HEK293 (cell line): ENCODE data around the gene SFT2D2.

Experiments
- CTCF ChIA-PET: fragments of 350-600 bp; formaldehyde crosslinking; extraction: SDS; loops from one replicate; lab custom pipeline; 2021; ENCODE audit warnings: antibody characterized with exemption; lab: Yijun Ruan, JAX
- POLR2A ChIA-PET: fragments of 300-600 bp; formaldehyde crosslinking; extraction: SDS; loops from one replicate; lab custom pipeline; 2020; ENCODE audit warnings: antibody characterized with exemption, inconsistent platforms; lab: Yijun Ruan, JAX
- H3K27ac ChIP-seq: fragments of 200-500 bp; sonication (Bioruptor generic); 2 replicates; pipeline ENCODE4 v1.5.1; 2014; ENCODE audit warnings: low read depth, low read length, control low read depth, inconsistent platforms; ENCODE audit errors: extremely low read depth
- H3K36me3 ChIP-seq, 2 experiments: fragments of 200-500 bp in 1 of 2; sonication (Bioruptor generic) in 1 of 2; 1 replicate in 1 of 2; 2 replicates in 1 of 2; pipeline ENCODE4 v1.5.1; 2014 to 2017; ENCODE audit warnings: inconsistent platforms in 2 of 2, low read length in 2 of 2; ENCODE audit not compliant: control insufficient read depth in 2 of 2, insufficient read depth in 1 of 2
- H3K4me1 ChIP-seq: fragments of 200-500 bp; sonication (Bioruptor generic); 2 replicates; pipeline ENCODE4 v1.5.1; 2014; ENCODE audit warnings: mild to moderate bottlenecking, low read length, inconsistent platforms; ENCODE audit not compliant: control insufficient read depth, insufficient read depth
- H3K4me3 ChIP-seq: 2 replicates; pipeline ENCODE4 v1.5.1; 2011; ENCODE audit warnings: low read depth, mild to moderate bottlenecking, control low read depth, low read length, moderate library complexity
- H3K9me3 ChIP-seq: fragments of 200-500 bp; sonication (Bioruptor generic); 2 replicates; pipeline ENCODE4 v1.5.1; 2014; ENCODE audit warnings: low read depth, low read length, inconsistent platforms; ENCODE audit not compliant: control insufficient read depth, insufficient read depth
- KLF9 ChIP-seq: fragments of 450-650 bp; formaldehyde crosslinking; IDR thresholded peaks from 2 replicates; pipeline ENCODE4 v1.5.1; 2016; ENCODE audit warnings: missing biosample characterization, missing genetic modification characterization, low read depth
- ZBTB1 ChIP-seq: fragments of 450-650 bp; formaldehyde crosslinking; IDR thresholded peaks from 2 replicates; pipeline ENCODE4 v1.5.1; 2016; ENCODE audit warnings: missing biosample characterization, missing genetic modification characterization
- ZFP41 ChIP-seq: fragments of 450-650 bp; formaldehyde crosslinking; IDR thresholded peaks from 2 replicates; pipeline ENCODE4 v1.5.1; 2016; ENCODE audit warnings: missing biosample characterization, missing genetic modification characterization, borderline replicate concordance
- ZNF146 ChIP-seq: fragments of 450-650 bp; formaldehyde crosslinking; IDR thresholded peaks from 2 replicates; pipeline ENCODE4 v1.5.1; 2016; ENCODE audit warnings: missing biosample characterization, missing genetic modification characterization
- ZNF169 ChIP-seq: fragments of 450-650 bp; formaldehyde crosslinking; IDR thresholded peaks from 2 replicates; pipeline ENCODE4 v1.5.1; 2016; ENCODE audit warnings: missing biosample characterization, missing genetic modification characterization
- ZNF23 ChIP-seq: fragments of 450-650 bp; formaldehyde crosslinking; IDR thresholded peaks from 2 replicates; pipeline ENCODE4 v1.5.1; 2016; ENCODE audit warnings: missing biosample characterization, missing genetic modification characterization, borderline replicate concordance
- ZNF398 ChIP-seq: fragments of 450-650 bp; formaldehyde crosslinking; IDR thresholded peaks from 2 replicates; pipeline ENCODE4 v1.5.1; 2017; ENCODE audit warnings: missing biosample characterization, missing genetic modification characterization
- ZNF416 ChIP-seq: fragments of 450-650 bp; formaldehyde crosslinking; IDR thresholded peaks from 2 replicates; pipeline ENCODE4 v1.5.1; 2016; ENCODE audit warnings: missing biosample characterization, missing genetic modification characterization
- ZNF555 ChIP-seq: fragments of 450-650 bp; formaldehyde crosslinking; conservative IDR thresholded peaks from 2 replicates; pipeline ENCODE4 v1.5.1; 2017; ENCODE audit warnings: missing biosample characterization, mild to moderate bottlenecking, missing genetic modification characterization, inconsistent platforms
- ZNF561 ChIP-seq: fragments of 450-650 bp; IDR thresholded peaks from 2 replicates; pipeline ENCODE4 v1.5.1; 2018; ENCODE audit warnings: missing biosample characterization, missing genetic modification characterization, borderline replicate concordance
- ZNF585B ChIP-seq: fragments of 450-650 bp; formaldehyde crosslinking; IDR thresholded peaks from 2 replicates; pipeline ENCODE4 v1.5.1; 2016; ENCODE audit warnings: missing biosample characterization, missing genetic modification characterization
- ZNF768 ChIP-seq: fragments of 450-650 bp; formaldehyde crosslinking; IDR thresholded peaks from 2 replicates; pipeline ENCODE4 v1.5.1; 2018; ENCODE audit warnings: missing biosample characterization, mild to moderate bottlenecking, missing genetic modification characterization
- ZNF791 ChIP-seq: fragments of 450-650 bp; formaldehyde crosslinking; IDR thresholded peaks from 2 replicates; pipeline ENCODE4 v1.5.1; 2016; ENCODE audit warnings: missing biosample characterization, missing genetic modification characterization
- ZNF837 ChIP-seq: fragments of 450-650 bp; formaldehyde crosslinking; IDR thresholded peaks from 2 replicates; pipeline ENCODE4 v1.5.1; 2016; ENCODE audit warnings: missing biosample characterization, missing genetic modification characterization
- TF ChIP-seq, protein P1 (sequence below): fragments of 450-650 bp; formaldehyde crosslinking; IDR thresholded peaks from 2 replicates; pipeline ENCODE4 v1.5.0; 2017; ENCODE audit warnings: missing biosample characterization, missing genetic modification characterization, borderline replicate concordance
- TF ChIP-seq, protein P2 (sequence below): fragments of 450-650 bp; formaldehyde crosslinking; IDR thresholded peaks from 2 replicates; pipeline ENCODE4 v1.5.1; 2016; ENCODE audit warnings: missing biosample characterization, missing genetic modification characterization, borderline replicate concordance
- TF ChIP-seq, protein P3 (sequence below): IDR thresholded peaks from 2 replicates; pipeline ENCODE4 v1.6.1; 2011; ENCODE audit warnings: mild to moderate bottlenecking, low read depth, low read length, borderline replicate concordance
- TF ChIP-seq, protein P4 (sequence below): fragments of 450-650 bp; formaldehyde crosslinking; IDR thresholded peaks from 2 replicates; pipeline ENCODE4 v1.5.1; 2016; ENCODE audit warnings: missing biosample characterization, missing genetic modification characterization

The SFT2D2 gene

DNA sequence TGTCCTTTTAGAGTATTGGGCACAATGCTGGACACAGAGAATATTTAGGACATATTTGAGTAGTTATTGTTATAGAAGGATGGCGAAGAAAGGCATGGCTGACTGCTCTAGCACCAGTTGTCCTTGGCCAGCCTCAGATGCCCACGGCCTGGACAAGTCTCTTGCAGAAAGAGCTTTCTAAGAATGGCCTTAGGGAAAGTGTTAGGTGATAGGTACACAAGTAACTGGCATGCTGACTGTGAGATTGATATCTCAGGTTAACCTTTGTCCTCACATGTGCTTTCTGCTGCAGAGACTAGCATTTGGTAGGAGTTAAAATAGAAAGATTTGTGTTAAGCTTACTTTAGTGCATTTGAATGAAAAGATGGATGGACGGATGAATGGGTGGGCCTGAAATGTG is 10.1 kb downstream of the SFT2D2 start:
- Histone ChIP-seq H3K36me3 (peaks cover 18 to 94% of the 10 kb centered on the region in 2 experiments), H3K4me3 (no peak overlapping the region), H3K27ac (no peak overlapping the region), H3K4me1 (no peaks in the 10 kb centered on the region), H3K9me3 (no peaks in the 10 kb centered on the region)
- CTCF ChIA-PET = interaction anchor here (0.5 to 4.0 kb wide), 42 partner anchors 9 to 1717 kb away, joined by 3 to 31 read pairs (median 4); partner anchors contain the start of gene SFT2D2
- TF ChIP-seq ZNF23 (tag by site-specific recombination) (no peak), ZNF837 (tag by site-specific recombination) (no peak), ZNF416 (tag by site-specific recombination) (no peak), ZBTB1 (no peak), ZNF398 (tag by site-specific recombination) (no peak), KLF9 (no peak), ZNF555 (tag by site-specific recombination) (no peak), ZNF768 (tag by site-specific recombination) (no peak), ZNF791 (tag by site-specific recombination) (no peak), ZNF585B (tag by site-specific recombination) (no peak), ZNF146 (tag by site-specific recombination) (no peak), ZFP41 (tag by site-specific recombination) (no peak), ZNF561 (tag by site-specific recombination) (no peak), ZNF169 (no peak)
- TF ChIP-seq, protein P1, sequence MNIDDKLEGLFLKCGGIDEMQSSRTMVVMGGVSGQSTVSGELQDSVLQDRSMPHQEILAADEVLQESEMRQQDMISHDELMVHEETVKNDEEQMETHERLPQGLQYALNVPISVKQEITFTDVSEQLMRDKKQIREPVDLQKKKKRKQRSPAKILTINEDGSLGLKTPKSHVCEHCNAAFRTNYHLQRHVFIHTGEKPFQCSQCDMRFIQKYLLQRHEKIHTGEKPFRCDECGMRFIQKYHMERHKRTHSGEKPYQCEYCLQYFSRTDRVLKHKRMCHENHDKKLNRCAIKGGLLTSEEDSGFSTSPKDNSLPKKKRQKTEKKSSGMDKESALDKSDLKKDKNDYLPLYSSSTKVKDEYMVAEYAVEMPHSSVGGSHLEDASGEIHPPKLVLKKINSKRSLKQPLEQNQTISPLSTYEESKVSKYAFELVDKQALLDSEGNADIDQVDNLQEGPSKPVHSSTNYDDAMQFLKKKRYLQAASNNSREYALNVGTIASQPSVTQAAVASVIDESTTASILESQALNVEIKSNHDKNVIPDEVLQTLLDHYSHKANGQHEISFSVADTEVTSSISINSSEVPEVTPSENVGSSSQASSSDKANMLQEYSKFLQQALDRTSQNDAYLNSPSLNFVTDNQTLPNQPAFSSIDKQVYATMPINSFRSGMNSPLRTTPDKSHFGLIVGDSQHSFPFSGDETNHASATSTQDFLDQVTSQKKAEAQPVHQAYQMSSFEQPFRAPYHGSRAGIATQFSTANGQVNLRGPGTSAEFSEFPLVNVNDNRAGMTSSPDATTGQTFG (tag by site-specific recombination) = no peak
- TF ChIP-seq, protein P2, sequence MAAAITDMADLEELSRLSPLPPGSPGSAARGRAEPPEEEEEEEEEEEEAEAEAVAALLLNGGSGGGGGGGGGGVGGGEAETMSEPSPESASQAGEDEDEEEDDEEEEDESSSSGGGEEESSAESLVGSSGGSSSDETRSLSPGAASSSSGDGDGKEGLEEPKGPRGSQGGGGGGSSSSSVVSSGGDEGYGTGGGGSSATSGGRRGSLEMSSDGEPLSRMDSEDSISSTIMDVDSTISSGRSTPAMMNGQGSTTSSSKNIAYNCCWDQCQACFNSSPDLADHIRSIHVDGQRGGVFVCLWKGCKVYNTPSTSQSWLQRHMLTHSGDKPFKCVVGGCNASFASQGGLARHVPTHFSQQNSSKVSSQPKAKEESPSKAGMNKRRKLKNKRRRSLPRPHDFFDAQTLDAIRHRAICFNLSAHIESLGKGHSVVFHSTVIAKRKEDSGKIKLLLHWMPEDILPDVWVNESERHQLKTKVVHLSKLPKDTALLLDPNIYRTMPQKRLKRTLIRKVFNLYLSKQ (tag by site-specific recombination) = no peak
- TF ChIP-seq, protein P3, sequence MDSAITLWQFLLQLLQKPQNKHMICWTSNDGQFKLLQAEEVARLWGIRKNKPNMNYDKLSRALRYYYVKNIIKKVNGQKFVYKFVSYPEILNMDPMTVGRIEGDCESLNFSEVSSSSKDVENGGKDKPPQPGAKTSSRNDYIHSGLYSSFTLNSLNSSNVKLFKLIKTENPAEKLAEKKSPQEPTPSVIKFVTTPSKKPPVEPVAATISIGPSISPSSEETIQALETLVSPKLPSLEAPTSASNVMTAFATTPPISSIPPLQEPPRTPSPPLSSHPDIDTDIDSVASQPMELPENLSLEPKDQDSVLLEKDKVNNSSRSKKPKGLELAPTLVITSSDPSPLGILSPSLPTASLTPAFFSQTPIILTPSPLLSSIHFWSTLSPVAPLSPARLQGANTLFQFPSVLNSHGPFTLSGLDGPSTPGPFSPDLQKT = no peak
- TF ChIP-seq, protein P4, sequence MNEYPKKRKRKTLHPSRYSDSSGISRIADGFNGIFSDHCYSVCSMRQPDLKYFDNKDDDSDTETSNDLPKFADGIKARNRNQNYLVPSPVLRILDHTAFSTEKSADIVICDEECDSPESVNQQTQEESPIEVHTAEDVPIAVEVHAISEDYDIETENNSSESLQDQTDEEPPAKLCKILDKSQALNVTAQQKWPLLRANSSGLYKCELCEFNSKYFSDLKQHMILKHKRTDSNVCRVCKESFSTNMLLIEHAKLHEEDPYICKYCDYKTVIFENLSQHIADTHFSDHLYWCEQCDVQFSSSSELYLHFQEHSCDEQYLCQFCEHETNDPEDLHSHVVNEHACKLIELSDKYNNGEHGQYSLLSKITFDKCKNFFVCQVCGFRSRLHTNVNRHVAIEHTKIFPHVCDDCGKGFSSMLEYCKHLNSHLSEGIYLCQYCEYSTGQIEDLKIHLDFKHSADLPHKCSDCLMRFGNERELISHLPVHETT (tag by site-specific recombination) = no peak
- POLR2A ChIA-PET = interaction anchor here (1.5 kb wide), 1 partner anchor 107 kb away, joined by 4 read pairs; no protein-coding TSS in a partner anchor
